Measurements from ENCODE around the gene HIC1. TPM values are rescaled to one million over a fixed set of nuclear protein-coding genes. Genes with fewer than 3 reads are reported as not detected.

The HIC1 gene
- polyA plus RNA-seq, 3 donors, result 13.5 to 31.6 (median 23.6) TPM

DNA sequence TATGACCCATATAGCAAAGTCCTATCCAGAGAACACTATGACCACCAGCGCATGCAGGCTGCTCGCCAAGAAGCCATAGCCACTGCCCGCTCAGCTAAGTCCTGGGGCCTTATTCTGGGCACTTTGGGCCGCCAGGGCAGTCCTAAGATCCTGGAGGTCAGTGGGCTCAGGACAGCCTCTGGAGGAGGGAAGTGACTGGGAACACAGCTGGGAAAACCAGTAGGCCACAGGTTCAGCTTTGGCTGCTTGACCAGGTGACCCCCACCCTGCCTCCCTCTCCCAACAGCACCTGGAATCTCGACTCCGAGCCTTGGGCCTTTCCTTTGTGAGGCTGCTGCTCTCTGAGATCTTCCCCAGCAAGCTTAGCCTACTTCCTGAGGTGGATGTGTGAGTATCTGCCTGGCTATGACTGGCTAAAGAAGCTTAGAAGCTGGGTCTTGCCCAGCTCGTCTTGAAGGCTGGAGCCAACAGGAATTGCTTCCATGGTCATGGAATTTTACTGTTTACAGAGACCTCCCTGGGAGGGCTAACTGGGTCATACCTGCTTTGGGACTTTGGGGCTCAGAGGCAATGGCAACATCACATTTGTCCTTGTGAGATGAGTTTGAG, 14.6 kb upstream of the HIC1 start:
- DNase-seq (ENCODE audit: extremely low read depth in 1 of 11, low read depth in 9 of 11, low spot score in 4 of 11), result no peak

DNA sequence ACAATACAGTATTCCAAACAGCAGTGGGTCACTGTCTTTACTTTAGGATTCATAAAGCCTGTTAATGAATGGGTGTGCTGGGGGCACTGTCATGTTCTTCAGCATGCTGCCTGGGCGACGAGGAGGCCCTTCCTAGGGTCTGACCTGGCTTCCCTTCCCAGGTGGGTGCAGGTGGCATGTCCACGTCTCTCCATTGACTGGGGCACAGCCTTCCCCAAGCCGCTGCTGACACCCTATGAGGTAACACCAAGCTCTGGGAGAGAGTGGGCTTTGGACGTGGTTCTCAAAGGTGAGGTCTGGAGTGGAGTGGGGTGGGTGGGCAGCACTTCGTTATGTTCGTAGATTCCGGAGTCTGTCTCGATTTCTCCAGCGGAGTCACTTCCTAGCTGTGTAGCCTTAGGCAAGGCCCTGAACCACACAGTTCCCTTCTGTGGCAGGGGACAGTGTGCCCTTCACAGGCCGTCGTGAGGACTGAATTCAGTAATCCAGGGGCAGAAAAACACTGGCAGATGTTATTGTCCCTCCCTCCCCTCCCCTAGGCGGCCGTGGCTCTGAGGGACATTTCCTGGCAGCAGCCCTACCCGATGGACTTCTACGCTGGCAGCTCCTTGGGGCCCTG, 13.9 kb upstream of the HIC1 start:
- no peak for DNase-seq (ENCODE audit: extremely low read depth in 1 of 11, low read depth in 9 of 11, low spot score in 4 of 11)

GRCh38 chr17:2041561-2042389, 13.1 kb upstream of the HIC1 start, which contains the start of gene OVCA2:
Gene OVCA2 (plus strand): TSS chr17:2042022. CDS start chr17:2042048, 26 bp downstream.
- DNase-seq (ENCODE audit: extremely low read depth in 1 of 11, low read depth in 9 of 11, low spot score in 4 of 11), result peak; percentile 89 to 95 (median 93)

DNA sequence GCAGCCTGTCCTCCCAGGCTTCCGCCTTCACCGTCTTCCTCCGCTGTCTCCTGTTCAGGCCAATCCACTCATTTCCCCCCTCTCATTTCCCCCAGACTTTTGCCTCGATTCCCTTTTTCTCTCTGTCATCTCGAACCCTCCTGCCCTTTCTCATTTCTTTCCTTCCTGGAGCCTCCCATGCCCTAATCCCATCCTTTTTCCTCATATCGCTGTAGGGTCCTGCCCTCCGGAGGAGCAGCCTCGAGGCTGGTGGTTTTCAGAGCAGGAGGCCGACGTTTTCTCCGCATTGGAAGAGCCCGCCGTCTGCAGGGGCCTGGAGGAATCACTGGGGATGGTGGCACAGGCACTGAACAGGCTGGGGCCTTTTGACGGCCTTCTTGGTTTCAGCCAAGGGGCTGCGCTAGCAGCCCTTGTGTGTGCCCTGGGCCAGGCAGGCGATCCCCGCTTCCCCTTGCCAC, 12.5 kb upstream of the HIC1 start:
- no peak for DNase-seq (ENCODE audit: extremely low read depth in 1 of 11, low read depth in 9 of 11, low spot score in 4 of 11)

GRCh38 chr17:2042933-2043332, 12.0 kb upstream of the HIC1 start:
- no peak for DNase-seq (ENCODE audit: extremely low read depth in 1 of 11, low read depth in 9 of 11, low spot score in 4 of 11)

DNA sequence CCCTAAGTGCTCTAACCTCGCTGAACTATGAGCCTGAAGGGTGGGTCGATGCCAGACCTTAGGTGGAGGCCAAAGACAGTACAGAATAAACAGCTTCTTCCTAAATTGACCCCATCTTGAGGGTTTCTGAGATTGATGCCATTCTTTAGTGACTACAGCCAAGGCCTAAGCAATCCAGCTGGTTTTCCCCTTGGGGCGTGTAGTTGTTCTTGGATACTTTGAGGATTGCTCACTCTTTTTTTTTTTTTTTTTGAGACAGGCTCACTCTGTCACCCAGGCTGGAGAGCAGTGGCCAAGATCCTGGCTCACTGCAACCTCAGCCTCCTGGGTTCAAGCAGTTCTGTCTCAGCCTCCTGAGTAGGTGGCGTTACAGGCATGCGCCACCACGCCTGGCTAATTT, 11.1 kb upstream of the HIC1 start:
- no peak for DNase-seq (ENCODE audit: extremely low read depth in 1 of 11, low read depth in 9 of 11, low spot score in 4 of 11)

- DNase-seq (ENCODE audit: extremely low read depth in 1 of 11, low read depth in 9 of 11, low spot score in 4 of 11), result no peak
These were observed 10.5 kb upstream of the HIC1 start for GRCh38 chr17:2044263-2044894.

- DNase-seq (ENCODE audit: extremely low read depth in 1 of 11, low read depth in 9 of 11, low spot score in 4 of 11), result no peak
These were observed 7.3 kb upstream of the HIC1 start for GRCh38 chr17:2047590-2047989.

DNA sequence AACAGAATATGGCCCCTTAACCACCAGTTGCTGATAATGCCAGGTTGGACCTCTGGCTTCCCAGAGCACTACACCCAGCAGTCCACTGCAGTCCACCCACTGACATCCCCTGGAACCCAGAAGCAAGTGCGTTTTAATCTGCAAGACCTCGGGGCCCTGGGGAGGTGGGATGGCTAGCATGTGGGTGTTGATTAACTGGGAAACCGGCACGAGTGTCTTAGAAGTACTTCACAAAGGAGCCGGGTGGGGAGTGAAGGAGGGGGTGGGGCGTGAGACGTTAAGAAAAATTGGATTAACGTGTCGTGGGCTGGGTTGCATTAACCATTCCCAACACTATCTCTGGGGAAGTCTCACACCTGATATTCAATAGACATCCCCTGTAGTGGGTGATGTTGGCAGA, 6.1 kb upstream of the HIC1 start:
- DNase-seq (ENCODE audit: extremely low read depth in 1 of 11, low read depth in 9 of 11, low spot score in 4 of 11), result no peak

DNA sequence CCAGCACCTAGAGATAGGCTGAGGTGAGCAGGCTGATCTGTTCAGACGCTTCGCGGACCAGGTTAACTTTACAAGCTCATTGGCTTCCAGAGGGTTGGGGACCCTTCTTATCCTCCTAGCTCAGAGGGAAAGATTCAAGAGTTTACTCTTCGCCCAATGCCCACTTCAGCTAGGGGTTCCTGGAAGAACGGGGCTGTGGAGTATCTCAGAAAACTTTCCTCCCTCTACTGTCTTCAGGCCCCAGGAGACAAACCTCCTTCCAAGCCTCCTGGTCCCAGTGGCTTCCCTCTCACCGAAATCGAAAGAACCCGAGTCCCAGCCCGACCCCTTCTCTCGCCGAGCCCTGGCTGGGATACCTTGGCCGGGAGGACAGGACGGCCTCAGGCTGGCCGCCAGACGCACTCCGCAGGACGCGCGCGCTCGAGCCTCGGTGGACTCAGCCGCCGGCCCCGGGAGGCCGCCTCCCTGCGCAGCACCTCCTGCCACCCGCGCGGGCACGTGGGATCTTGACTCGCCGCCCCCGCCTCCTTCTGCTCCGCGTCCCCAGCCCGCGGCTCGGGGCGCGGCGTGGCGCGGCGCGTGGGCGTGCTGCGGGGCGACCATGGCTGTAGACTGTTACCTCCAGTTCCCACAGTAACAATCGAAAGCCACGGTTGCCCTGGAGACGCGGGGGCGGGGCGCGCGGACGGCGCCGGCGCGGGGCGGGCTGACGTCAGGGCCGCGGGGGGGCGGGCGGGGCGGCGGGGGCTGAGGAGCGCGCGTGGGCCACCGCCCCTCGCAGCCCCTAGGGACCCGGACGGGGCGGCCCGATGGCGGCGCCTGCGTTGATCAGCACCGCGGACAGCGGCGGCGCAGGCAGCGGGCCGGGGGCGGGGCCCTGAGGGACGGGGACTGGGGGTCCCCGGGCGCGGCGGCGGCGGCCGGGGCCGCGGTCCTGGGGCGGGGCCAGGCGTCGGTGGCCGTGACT, 5.3 kb upstream of the HIC1 start:
- peak in 3 of 11 donors; percentile 74 to 80 (median 78) for DNase-seq (ENCODE audit: extremely low read depth in 1 of 11, low read depth in 9 of 11, low spot score in 4 of 11)

DNA sequence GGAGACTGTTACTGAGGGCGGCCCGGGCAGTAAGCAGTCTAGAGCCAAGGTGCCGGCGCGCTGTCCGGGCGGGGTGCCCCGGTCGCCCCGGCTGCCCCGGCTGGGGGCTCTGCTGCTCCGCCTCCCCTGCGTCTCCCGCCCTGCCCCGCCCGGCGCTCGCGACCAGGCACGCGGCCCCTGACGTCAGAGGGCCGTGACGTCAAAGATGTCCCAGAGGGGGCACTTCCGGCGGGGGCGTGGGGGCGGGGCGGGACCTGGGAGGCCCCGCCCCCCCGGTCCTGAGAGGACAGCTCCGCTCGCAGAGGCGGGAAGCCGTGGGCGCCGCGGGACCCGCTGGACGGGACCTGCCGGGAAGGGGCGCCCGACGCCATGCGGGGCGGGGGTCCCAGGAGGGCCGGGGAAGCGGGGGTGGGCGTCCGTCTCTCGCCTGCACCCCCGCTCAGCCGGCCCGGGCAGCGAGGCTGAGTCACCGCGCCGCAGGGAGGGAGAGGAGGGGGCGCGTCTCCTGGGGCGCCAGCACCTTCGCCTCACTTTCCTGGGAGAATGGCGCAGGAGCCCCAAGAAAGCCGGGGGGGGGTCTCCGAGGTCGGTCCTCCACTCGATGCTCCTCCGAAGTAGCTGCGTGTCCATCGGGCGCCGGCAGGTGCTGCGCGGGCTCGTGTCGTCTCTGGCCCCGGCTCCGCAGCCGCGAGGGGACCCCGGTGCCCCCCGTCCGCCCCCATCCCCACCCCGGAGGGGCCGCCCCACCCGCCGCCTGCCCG, 4.4 kb upstream of the HIC1 start:
- DNase-seq (ENCODE audit: extremely low read depth in 1 of 11, low read depth in 9 of 11, low spot score in 4 of 11), result no peak

DNA sequence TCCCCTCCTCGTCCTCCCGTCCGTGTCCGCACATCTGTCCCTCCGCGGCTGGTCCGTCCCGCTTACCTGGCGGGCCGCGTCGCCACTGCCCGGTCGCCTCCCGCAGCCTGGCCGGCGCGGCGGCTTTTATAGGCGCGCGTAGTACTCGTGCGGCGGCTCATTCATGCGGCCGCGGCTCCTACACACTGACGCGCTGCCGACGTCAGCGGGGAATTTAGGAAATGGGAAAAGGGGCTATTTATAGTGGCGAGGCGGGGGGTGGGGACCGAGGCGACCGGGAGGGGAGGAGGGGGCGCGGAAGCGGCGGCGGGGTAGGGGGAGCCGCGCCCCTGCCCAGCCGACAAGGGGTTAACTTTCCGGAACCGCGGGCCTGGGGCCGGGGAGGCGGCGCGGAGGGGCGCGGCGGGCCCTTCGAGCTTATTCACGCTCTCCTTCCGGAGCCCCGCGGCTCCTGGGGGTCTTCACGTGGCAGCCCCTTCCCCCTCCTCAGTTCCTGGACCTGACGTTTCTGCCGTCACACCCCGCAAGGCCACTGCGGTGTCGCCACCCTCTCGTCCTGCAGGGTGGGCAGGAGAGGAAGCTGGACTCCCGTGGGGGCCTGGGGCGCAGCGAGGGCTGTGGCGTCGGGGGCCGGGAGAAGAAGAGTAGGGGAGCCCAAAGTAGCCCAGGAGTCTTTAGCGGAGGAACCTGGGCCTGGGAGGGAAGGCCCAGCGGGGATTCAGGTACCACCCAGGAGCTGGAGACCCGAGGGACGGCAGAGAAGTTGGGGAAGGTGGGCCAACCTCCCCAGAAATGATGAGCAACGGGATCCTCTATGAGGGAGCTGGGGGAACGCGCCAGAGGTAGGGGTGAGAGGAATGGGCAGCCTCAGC, 3.6 kb upstream of the HIC1 start:
- DNase-seq (ENCODE audit: extremely low read depth in 1 of 11, low read depth in 9 of 11, low spot score in 4 of 11), result no peak

DNA sequence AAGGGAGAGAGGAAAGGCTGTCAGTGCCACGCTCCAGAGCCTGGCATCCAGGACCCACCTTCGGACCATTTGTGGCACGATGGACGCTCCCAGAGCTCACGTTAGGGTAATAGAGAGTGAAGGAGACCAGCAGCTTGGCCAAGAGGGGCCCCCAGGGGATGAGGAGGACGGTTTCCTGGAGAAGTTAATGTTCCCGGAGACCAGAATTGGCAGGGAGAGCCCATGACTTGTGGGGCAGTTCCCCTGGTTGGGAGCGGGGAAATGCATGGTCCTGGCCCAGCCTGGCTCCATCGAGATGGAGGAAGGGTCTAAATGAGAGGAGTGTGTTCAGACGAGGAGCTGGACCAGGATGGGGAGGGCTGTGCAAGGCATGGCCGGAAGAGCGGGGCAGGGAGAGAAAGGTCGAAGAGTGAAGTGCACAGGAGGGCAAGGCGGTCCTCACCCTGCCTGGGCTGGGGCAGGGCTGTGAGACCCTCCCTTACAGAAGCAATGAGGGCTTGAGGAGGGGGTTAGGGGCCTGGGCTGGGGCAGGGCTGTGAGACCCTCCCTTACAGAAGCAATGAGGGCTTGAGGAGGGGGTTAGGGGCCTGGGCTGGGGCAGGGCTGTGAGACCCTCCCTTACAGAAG, 2.9 kb upstream of the HIC1 start:
- no peak for DNase-seq (ENCODE audit: extremely low read depth in 1 of 11, low read depth in 9 of 11, low spot score in 4 of 11)

- no peak for DNase-seq (ENCODE audit: extremely low read depth in 1 of 11, low read depth in 9 of 11, low spot score in 4 of 11)
These were observed 1.3 kb upstream of the HIC1 start for GRCh38 chr17:2053380-2054261.

DNA sequence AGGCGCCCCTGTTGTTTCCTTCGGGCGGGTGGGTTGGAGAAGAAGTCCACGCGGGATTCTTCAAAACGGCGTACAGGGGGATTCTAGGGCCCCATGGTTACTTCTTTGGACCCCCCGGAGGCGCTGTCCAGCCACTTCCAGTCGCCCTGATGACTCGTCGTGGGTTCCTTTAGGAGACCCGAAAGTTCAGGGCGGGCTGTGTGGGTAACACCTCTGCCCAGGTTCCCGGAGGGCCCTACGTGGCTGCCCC, 716 bp upstream of the HIC1 start:
- DNase-seq (ENCODE audit: extremely low read depth in 1 of 11, low read depth in 9 of 11, low spot score in 4 of 11), result no peak
